HL-60/S4 treated with phorbol 12-myristate 13-acetate at 8.2 ng/mL for 4 days and 3 days (cell line): ENCODE measurements around the gene HAGHL.

Experiments used
- in situ Hi-C: fragments of 300-500 bp; cut with MboI; formaldehyde crosslinking; loops from 2 replicates; pipeline ENCODE4 v1.15.0; 2022; ENCODE audit warnings: low sequenced_read_pairs

HAGHL gene

DNA sequence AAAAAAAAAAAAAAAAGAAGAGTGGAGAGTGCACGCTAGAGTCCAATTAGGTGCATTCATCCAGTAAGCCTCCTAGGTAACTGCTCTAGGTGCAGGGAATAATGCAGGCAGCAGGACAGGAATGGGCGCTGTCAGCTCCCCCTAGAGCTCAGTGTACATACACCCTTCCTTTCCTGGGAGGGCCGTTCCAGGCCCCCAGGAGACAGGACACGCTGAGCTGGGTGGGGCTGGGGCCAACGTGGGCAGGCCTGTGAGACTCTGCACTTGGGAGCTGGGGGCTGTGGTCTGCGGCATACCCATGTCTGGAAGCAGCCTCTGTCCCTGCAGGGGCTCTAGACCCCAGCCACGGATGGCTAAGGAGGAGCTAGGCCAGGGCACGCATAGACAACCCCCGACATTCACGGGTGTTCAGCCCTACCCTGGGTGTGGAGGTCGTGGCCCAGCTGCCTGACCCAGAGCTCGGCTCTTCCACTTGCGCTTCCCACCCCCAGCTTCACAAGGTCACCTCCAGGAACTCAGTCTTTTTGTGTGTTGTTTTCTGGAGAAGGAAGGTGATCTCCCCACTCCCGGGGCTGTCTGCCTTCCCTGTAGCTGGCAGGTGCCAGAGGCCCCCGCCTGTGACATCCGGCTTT lies 7.0 kb upstream of the HAGHL start:
- in situ Hi-C loops, result no loop called here

GRCh38 chr16:720447-720989 lies 6.4 kb upstream of the HAGHL start:
- in situ Hi-C loops, result no loop called here

DNA sequence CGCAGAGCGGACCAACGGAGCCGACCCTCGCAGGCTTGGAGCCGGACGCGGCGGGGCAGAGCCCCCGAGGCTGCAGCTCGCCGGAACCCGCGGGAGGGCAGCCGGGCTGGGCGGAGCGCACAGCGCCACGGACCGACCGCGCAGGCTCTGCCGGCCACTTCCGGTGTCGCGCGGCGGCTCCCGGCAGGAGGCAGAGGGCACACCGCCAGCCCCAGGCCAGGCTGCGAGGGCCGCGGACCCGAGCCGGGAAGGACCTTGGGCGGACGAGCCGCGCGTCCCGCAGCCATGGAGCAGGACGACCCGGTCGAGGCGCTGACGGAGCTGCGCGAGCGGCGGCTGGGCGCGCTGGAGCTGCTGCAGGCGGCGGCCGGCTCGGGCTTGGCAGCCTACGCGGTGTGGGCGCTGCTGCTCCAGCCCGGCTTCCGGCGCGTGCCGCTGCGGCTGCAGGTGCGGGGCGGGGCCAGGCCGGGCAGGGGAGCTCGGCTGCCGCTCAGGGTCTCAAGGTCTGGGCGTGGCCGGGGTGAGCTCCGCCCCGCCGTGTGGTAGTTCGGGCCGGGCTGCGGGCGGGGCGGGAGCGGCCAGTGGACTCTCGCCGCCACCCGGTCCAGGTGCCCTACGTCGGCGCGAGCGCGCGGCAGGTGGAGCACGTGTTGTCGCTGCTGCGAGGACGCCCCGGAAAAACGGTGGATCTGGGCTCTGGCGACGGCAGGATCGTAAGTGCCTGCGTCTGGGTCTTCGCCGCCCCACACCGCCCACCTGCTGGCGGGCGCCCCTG lies 5.7 kb upstream of the HAGHL start, which contains the start of gene ANTKMT:
TSS of gene ANTKMT (plus strand) at position 157 of the 775 bp plus-strand sequence. CDS start at position 286, 129 bp downstream.
- in situ Hi-C loops, result no loop called here

DNA sequence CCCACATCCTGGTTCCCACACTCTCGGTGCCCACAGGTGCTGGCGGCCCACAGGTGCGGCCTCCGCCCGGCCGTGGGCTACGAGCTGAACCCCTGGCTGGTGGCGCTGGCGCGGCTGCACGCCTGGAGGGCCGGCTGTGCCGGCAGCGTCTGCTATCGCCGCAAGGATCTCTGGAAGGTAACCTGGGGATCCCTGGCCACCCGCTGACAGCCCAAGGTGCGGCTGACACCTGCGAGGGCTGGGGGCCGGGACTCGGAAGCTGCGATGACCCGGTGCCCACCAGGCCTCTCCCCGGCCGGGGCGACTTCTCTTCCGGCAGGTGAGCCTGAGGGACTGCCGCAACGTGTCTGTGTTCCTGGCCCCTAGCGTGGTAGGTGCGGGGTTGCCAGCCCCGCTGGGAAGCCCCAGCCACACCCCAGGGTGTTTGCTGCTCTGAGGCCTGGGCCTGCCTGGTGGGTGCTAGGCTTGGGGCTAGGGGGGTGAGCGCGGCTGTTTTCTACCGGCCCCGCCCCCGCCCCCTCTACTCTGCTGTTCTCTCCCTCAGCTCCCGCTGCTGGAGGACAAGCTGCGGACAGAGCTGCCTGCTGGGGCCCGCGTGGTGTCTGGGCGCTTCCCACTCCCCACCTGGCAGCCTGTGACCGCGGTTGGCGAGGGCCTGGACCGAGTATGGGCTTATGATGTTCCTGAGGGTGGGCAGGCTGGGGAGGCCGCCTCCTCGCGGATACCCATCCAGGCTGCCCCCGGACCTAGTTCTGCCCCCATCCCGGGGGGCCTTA lies 5.0 kb upstream of the HAGHL start:
- in situ Hi-C loops, result no loop called here

DNA sequence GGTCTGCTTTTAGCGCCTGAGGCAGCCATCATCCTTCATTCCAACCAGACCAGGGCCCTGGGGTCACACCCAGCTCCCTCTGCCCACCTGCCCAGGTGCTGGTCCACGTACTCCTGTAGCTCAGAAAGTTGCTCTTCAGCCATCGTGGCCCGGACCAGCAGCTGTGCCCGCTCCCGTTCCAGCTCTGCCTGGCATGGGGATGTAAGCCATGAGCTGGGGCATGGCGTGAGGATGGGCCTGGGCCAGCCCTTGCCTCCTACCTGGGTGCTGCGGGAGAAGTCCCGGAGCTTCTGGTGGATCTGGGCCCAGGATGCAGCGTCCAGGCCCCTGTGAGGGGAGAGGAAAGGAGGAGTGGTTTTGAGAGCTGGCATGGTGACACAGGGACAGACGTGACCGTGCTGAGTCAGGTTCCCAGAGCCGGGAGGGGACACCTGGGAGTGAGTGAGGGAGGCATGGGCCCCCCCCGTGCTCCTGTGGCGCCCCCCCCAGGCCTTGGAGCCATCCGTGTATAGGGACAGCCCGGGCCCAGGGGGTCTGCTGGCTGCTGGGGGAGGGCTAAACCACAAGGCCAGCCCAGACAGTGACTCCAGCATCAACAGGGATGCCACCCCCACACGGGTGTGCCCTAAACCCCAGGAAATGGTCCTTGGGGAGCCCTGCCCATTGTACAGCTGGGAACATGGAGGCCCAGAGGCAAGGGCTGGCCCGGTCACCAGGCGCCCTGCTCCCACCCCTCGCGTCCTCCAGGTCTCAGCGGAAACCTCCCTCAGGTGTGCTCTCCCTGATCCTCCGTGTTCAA lies 3.9 kb upstream of the HAGHL start:
- in situ Hi-C loops, result no loop called here

- in situ Hi-C loops, result no loop called here
These were observed 3.2 kb upstream of the HAGHL start for GRCh38 chr16:723695-724094.

GRCh38 chr16:724188-725040 lies 2.5 kb upstream of the HAGHL start:
- in situ Hi-C loops, result no loop called here

- in situ Hi-C loops, result no loop called here
These were observed 1.9 kb upstream of the HAGHL start for GRCh38 chr16:725041-725376.

DNA sequence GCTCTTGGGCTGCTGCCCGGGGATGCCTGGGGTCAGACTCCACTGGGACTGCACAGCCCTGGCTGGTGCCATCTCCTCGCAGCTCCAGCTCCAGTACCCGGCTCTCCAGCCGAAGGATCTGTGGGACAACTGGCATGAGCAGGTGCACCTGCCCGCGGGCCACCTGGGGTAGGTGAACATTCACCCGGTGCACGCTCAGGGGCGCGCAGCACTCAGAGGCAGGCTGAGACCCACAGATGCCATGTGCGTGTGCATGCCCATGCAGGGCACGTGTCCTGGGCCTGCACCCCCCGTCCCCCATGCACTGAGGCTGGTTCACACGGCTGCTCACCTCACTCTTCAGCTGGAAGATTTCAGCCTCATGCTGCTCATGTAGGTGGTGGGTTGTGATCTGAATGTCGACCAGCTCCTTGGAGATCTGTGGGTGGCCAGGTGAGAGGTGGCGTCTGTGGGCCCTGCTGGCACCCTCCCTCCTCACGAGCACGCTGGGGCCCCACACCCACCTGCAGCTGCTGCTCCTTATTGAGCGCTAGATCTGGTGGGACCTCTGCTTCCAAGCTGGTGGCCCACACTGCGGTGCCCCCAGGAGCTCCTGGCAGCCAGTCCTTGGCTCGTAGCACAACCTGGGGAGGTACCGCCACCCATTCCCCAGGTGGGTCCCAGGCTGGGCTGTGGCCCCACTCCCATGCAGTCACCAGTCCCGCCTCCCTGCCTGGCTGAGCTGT lies 1.3 kb upstream of the HAGHL start:
- in situ Hi-C loops, result no loop called here

DNA sequence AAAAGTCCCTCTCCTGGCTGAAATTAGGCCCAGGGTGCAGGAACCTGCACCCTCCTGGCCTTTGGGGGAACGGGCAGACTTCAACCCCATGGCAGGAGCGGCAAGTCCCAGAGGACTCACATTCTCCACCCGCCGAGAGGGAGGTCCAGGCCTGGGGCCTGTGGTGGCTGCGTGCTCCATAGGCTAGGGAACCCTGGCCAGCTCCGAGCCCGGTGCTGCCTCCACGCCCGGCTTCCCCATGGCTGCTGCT lies 793 bp upstream of the HAGHL start:
- in situ Hi-C loops, result no loop called here

DNA sequence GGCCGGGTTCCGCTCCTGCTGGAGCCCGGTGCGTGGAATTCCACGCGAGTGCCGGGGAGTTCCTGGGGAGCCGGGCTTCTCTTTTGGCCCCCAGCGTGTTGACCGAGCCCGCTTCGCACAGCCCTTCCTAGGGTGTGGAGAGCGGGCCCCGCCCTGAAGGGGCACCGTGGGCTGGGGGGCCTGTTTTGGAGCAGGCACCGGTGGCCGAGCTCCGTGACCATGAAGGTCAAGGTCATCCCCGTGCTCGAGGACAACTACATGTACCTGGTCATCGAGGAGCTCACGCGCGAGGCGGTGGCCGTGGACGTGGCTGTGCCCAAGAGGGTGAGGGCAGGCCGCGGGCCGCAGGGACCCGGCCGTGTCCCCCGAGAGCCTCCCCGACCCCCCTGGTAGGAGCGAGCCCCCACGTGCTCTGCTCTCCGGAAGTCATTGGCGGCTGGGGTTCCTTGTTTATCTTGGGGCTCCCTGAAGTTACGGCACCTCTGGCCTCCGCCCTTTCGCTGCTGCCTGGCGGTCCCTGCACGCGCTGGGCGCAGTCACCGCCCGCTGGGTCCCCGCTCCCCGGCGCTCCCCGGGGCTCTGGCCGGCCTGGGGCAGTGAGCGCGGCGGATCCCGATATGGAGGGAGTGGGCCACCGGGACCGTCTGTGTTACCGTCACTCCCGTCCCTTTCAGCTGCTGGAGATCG lies 528 bp downstream of the HAGHL start:
- in situ Hi-C loops, result no loop called here

- in situ Hi-C loops, result no loop called here
These were observed 1.4 kb downstream of the HAGHL start for GRCh38 chr16:728131-728889.

DNA sequence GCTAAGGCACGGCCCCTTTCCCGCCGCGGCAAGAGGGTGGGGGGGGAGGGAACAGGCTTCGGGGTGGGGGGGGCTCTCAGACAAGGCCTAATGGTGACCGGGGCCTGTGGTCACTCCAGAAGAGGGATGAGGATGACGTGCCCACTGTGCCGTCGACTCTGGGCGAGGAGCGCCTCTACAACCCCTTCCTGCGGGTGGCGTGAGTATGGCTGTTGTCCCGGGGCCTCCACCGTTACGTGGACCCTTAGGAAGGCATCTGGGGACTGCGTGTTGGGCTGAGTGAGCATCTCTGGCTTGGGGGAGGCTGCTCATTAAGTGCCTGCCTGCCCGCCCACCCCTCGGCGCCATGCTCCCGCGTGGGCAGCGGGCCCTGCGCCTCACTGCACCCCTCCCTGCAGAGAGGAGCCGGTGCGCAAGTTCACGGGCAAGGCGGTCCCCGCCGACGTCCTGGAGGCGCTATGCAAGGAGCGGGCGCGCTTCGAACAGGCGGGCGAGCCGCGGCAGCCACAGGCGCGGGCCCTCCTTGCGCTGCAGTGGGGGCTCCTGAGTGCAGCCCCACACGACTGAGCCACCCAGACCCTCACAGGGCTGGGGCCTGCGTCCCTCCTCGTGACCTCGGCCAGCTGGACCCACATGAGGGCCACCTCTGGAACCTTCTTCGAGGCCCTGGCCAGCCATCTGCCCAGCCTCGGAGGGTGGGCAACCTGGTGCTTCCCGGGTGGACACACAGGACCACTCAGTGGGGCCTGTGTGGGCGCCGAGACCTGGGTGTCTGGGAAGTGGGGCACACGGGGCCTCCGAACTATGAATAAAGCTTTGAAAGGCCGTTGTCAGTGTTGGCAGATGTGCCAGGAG lies 2.2 kb downstream of the HAGHL start:
- in situ Hi-C loops, result no loop called here

GRCh38 chr16:729768-730665 lies 3.1 kb downstream of the HAGHL start:
- in situ Hi-C loops, result no loop called here

- in situ Hi-C loops, result no loop called here
These were observed 4.0 kb downstream of the HAGHL start for GRCh38 chr16:730666-731509.
